Endothelial cell of umbilical vein (primary cell): ENCODE data around the gene APRT. TPM values are rescaled to one million over a fixed set of nuclear protein-coding genes. Genes with fewer than 3 reads are reported as not detected.

Source experiments
- BruUV-seq: library from RNA; stranded (reverse); fragments of 400-500 nt; replicated peaks from 2 replicates; lab custom pipeline; 2021; lab: Mats Ljungman, UMichigan
- CTCF ChIA-PET: fragments of 300-600, 350-600 bp; sonication (Branson Sonifier 250); formaldehyde crosslinking; loops from one replicate; lab custom pipeline; 2021; ENCODE audit warnings: antibody characterized with exemption, inconsistent platforms; lab: Charles Lee
- POLR2A ChIA-PET: fragments of 300-600, 350-600 bp; sonication (Branson Sonifier 250); formaldehyde crosslinking; loops from one replicate; lab custom pipeline; 2021; ENCODE audit warnings: antibody characterized with exemption, inconsistent platforms; lab: Charles Lee
- DNase-seq: peaks from one replicate; pipeline ENCODE4 v3.0.0-alpha.2; 2011; ENCODE audit warnings: low read depth, low spot score
- FAIRE-seq: peaks from 2 replicates; lab custom pipeline; 2011; peaks lifted over from hg19 to GRCh38; lab: Jason Lieb, UNC
- H2AFZ ChIP-seq: 2 replicates; pipeline ENCODE4 v1.6.0; 2012; ENCODE audit warnings: low read depth, low read length, control low read depth, inconsistent platforms
- H3K27ac ChIP-seq: 2 replicates; pipeline ENCODE4 v1.5.1; 2011; ENCODE audit warnings: low read depth, mild to moderate bottlenecking, control low read depth, low read length, moderate library complexity; ENCODE audit not compliant: insufficient read depth
- H3K27me3 ChIP-seq, 2 experiments: 2 replicates each; pipeline versions ENCODE4 v1.6.0 to v1.6.1; 2011; ENCODE audit warnings: low read length in 2 of 2, mixed read lengths in 1 of 2; ENCODE audit not compliant: control insufficient read depth in 2 of 2, insufficient read depth in 2 of 2
- H3K36me3 ChIP-seq, 2 experiments: 2 replicates in 1 of 2; 3 replicates in 1 of 2; pipeline ENCODE4 v1.5.1; 2011; ENCODE audit warnings: low read length in 2 of 2, mild to moderate bottlenecking in 1 of 2, moderate library complexity in 1 of 2; ENCODE audit not compliant: control insufficient read depth in 2 of 2, insufficient read depth in 2 of 2; ENCODE audit errors: extremely low read depth in 1 of 2
- H3K4me1 ChIP-seq: 3 replicates; pipeline ENCODE4 v1.5.1; 2011; ENCODE audit warnings: mild to moderate bottlenecking, low read length; ENCODE audit not compliant: control insufficient read depth, insufficient read depth; ENCODE audit errors: extremely low read depth
- H3K4me2 ChIP-seq: 2 replicates; pipeline ENCODE4 v1.6.1; 2011; ENCODE audit warnings: low read length, control low read depth, mixed read lengths; ENCODE audit not compliant: insufficient read depth
- H3K4me3 ChIP-seq, 3 experiments: fragments of 200-600 bp in 1 of 3; sonication (generic), shearing (Covaris generic) in 1 of 3; replicated peaks in 1 of 3; 2 replicates each; pipeline ENCODE4 v1.5.1; 2011 to 2016; ENCODE audit warnings: control low read depth in 3 of 3, low read length in 3 of 3, mild to moderate bottlenecking in 2 of 3, inconsistent platforms in 1 of 3, low read depth in 1 of 3, moderate library complexity in 1 of 3; ENCODE audit not compliant: insufficient read depth in 1 of 3
- H3K79me2 ChIP-seq: 2 replicates; pipeline ENCODE4 v1.6.0; 2012; ENCODE audit warnings: low read length, inconsistent platforms; ENCODE audit not compliant: control insufficient read depth, insufficient read depth
- H3K9ac ChIP-seq: replicated peaks from 2 replicates; pipeline ENCODE3; 2011; ENCODE audit warnings: low read length, control low read depth; ENCODE audit not compliant: insufficient read depth; ENCODE audit errors: extremely low read depth
- H3K9me1 ChIP-seq: replicated peaks from 3 replicates; pipeline ENCODE4 v1.6.0; 2011; ENCODE audit warnings: mild to moderate bottlenecking, low read length; ENCODE audit not compliant: control insufficient read depth, insufficient read depth; ENCODE audit errors: extremely low read depth
- H3K9me3 ChIP-seq: replicated peaks from 2 replicates; pipeline ENCODE4 v1.5.1; 2012; ENCODE audit warnings: low read length, inconsistent platforms; ENCODE audit not compliant: control insufficient read depth, insufficient read depth
- H4K20me1 ChIP-seq: replicated peaks from 2 replicates; pipeline ENCODE3; 2011; ENCODE audit warnings: mild to moderate bottlenecking, low read length; ENCODE audit not compliant: control insufficient read depth, insufficient read depth; ENCODE audit errors: extremely low read depth
- EZH2 ChIP-seq: IDR thresholded peaks from 2 replicates; pipeline ENCODE4 v1.6.1; 2012; ENCODE audit warnings: borderline replicate concordance, low read depth, mild to moderate bottlenecking, moderate library complexity, low read length, inconsistent platforms; ENCODE audit not compliant: severe bottlenecking
- FOS ChIP-seq: IDR thresholded peaks from 2 replicates; pipeline ENCODE4 v1.6.1; 2011; ENCODE audit warnings: mild to moderate bottlenecking, low read length, moderate library complexity, borderline replicate concordance; ENCODE audit not compliant: insufficient read depth
- GATA2 ChIP-seq: IDR thresholded peaks from 2 replicates; pipeline ENCODE4 v1.7.0; 2011; ENCODE audit warnings: low read depth, mild to moderate bottlenecking, moderate library complexity, mixed read lengths, low read length; ENCODE audit not compliant: insufficient read length, insufficient read depth
- JUN ChIP-seq: IDR thresholded peaks from 2 replicates; pipeline ENCODE4 v1.6.1; 2011; ENCODE audit warnings: borderline replicate concordance, low read depth; ENCODE audit not compliant: insufficient read length, insufficient read depth
- MYC ChIP-seq: IDR thresholded peaks from one replicate; pipeline ENCODE4 v1.6.1; 2011; ENCODE audit warnings: mild to moderate bottlenecking, low read depth, low read length
- POLR2A ChIP-seq: IDR thresholded peaks from 2 replicates; pipeline ENCODE4 v1.6.1; 2012; ENCODE audit warnings: low read depth, mild to moderate bottlenecking, control low read depth, low read length
- POLR2AphosphoS5 ChIP-seq: IDR thresholded peaks from 2 replicates; pipeline ENCODE4 v1.6.1; 2012; ENCODE audit warnings: low read depth, mild to moderate bottlenecking, control low read depth, low read length, moderate library complexity; ENCODE audit not compliant: insufficient read depth
- dilution Hi-C: fragments of 300-500 bp; cut with MboI; formaldehyde crosslinking; loops from one replicate; pipeline ENCODE4 v1.15.0; 2019; ENCODE audit warnings: low sequenced_read_pairs; ENCODE audit not compliant: extremely low pct_ligation_motif_present
- intact Hi-C: fragments of 100-400 bp; cut with micrococcal nuclease; formaldehyde crosslinking; loops from one replicate; pipeline ENCODE4 v1.10.0; 2022
- polyA plus RNA-seq, 4 experiments: library from polyadenylated mRNA; depleted of rRNA in 3 of 4; stranded (reverse) in 3 of 4; unstranded in 1 of 4; fragments of >200 nt; gene quantifications; 2 replicates each; pipeline versions ENCODE4 v1.2.1 to v1.2.3, GENCODE V29; 2011 to 2012; ENCODE audit warnings: missing spikeins in 1 of 4
- total RNA-seq: library from RNA; stranded (reverse); gene quantifications from 2 replicates; pipeline ENCODE4 v1.2.3, GENCODE V29; 2021
- TF ChIP-seq, protein P1 (sequence below): IDR thresholded peaks from 2 replicates; pipeline ENCODE4 v1.6.1; 2011; ENCODE audit not compliant: insufficient read depth, insufficient read length
- TF ChIP-seq, protein P2 (sequence below), 2 donors: IDR thresholded peaks; 1 replicate in 1 of 2; 2 replicates in 1 of 2; pipeline ENCODE4 v1.5.1; 2011; ENCODE audit warnings: low read length in 2 of 2, mild to moderate bottlenecking in 2 of 2, moderate library complexity in 2 of 2, control low read depth in 1 of 2, inconsistent platforms in 1 of 2, low read depth in 1 of 2; ENCODE audit not compliant: insufficient read depth in 1 of 2; ENCODE audit errors: extremely low read depth in 1 of 2

APRT gene
- total and polyA plus RNA-seq, 2 donors (not counting 3 experiments of a cell fraction or from before 2014, with no cell fraction given) = 143 to 152 TPM

DNA sequence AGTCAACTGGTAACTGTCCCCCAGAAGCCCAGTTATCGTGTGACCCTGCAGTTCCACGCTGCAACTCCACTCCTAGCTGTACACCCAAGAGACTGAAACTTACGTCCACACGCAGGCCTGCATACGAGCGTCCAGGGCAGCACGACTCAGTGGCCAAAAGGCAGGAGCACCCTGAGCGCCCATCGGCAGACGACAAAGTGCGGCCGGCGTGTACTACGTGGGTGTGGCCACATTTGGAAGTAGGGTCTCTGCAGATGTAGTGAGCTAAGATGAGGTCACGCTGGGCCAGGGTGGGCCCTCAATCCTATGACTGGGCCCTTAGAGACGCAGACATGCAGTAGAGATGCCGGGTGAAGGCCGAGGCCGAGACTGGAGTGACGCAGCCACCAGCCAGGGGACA is 31.5 kb upstream of the APRT start:
- Histone ChIP-seq H3K9ac (no peak overlapping the region), H2AFZ (no peak overlapping the region), H3K4me1 (no peaks in the 10 kb centered on the region), H3K36me3 (peaks cover 0 to 12% of the 10 kb centered on the region in 2 experiments), H3K4me3 (no peak overlapping the region), H3K27me3 (no peaks in the 10 kb centered on the region), H3K4me2 (no peak overlapping the region), H3K27ac (no peak overlapping the region), H3K79me2 (no peaks in the 10 kb centered on the region), H3K9me3 (no peaks in the 10 kb centered on the region), H4K20me1 (no peaks in the 10 kb centered on the region), H3K9me1 (no peaks in the 10 kb centered on the region)
- ChIA-PET POLR2A (no interaction called here), CTCF (no interaction called here)
- BruUV-seq = no TSS peak
- FAIRE-seq = no peak
- dilution Hi-C loops = no loop called here
- intact Hi-C loops = no loop called here
- no peak for DNase-seq
- TF ChIP-seq, protein P1, sequence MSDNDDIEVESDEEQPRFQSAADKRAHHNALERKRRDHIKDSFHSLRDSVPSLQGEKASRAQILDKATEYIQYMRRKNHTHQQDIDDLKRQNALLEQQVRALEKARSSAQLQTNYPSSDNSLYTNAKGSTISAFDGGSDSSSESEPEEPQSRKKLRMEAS = no peak
- TF ChIP-seq MYC (no peak), FOS (no peak), JUN (no peak), POLR2AphosphoS5 (no peak), GATA2 (no peak), POLR2A (no peak), EZH2 (no peak)
- TF ChIP-seq, protein P2, sequence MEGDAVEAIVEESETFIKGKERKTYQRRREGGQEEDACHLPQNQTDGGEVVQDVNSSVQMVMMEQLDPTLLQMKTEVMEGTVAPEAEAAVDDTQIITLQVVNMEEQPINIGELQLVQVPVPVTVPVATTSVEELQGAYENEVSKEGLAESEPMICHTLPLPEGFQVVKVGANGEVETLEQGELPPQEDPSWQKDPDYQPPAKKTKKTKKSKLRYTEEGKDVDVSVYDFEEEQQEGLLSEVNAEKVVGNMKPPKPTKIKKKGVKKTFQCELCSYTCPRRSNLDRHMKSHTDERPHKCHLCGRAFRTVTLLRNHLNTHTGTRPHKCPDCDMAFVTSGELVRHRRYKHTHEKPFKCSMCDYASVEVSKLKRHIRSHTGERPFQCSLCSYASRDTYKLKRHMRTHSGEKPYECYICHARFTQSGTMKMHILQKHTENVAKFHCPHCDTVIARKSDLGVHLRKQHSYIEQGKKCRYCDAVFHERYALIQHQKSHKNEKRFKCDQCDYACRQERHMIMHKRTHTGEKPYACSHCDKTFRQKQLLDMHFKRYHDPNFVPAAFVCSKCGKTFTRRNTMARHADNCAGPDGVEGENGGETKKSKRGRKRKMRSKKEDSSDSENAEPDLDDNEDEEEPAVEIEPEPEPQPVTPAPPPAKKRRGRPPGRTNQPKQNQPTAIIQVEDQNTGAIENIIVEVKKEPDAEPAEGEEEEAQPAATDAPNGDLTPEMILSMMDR (IDR thresholded peaks at IDR 0.05; ENCODE audit: extremely low read depth in 1 of 2, insufficient read depth in 1 of 2, low read depth in 1 of 2, low read length in 2 of 2) = no peak
